GM10266 (cell line): Measurements from ENCODE around the gene MAMDC2.

Experiments
- DNase-seq: peaks from one replicate; pipeline ENCODE4 v3.0.0; 2012; ENCODE audit errors: extremely low spot score
- CTCF ChIP-seq: IDR thresholded peaks from 2 replicates; pipeline ENCODE4 v1.5.1; 2012; ENCODE audit warnings: mild to moderate bottlenecking, low read depth; ENCODE audit not compliant: control insufficient read depth, insufficient read depth; ENCODE audit errors: missing control alignments

The MAMDC2 gene

GRCh38 chr9:70218767-70219166 is 175.1 kb downstream of the MAMDC2 start:
- TF ChIP-seq CTCF, result no peak
- no peak for DNase-seq

- no peak for DNase-seq
These were observed 176.6 kb downstream of the MAMDC2 start for GRCh38 chr9:70220216-70220615.

GRCh38 chr9:70222354-70222753 is 178.7 kb downstream of the MAMDC2 start:
- no peak for DNase-seq
- no peak for TF ChIP-seq CTCF

More at GRCh38 chr9:70220216-70220615, 176.6 kb downstream of the MAMDC2 start:
- no peak for TF ChIP-seq CTCF

GRCh38 chr9:70228118-70228517 is 184.5 kb downstream of the MAMDC2 start:
- no peak for DNase-seq
- TF ChIP-seq CTCF, result no peak

GRCh38 chr9:70228611-70229010 is 185.0 kb downstream of the MAMDC2 start:
- no peak for DNase-seq
- no peak for TF ChIP-seq CTCF

GRCh38 chr9:70229026-70229425 is 185.4 kb downstream of the MAMDC2 start:
- no peak for TF ChIP-seq CTCF
- no peak for DNase-seq

GRCh38 chr9:70229579-70229978 is 185.9 kb downstream of the MAMDC2 start:
- TF ChIP-seq CTCF, result peak; percentile 12
- no peak for DNase-seq
